ENCODE measurements around the gene EXOSC10. TPM values are rescaled to one million over a fixed set of nuclear protein-coding genes. Genes with fewer than 3 reads are reported as not detected.
"Not testable (repeated sequence)": the region's sequence is repeated elsewhere in the genome, so short reads cannot be mapped to it uniquely, and the experiment has no call there.

Gene EXOSC10
- total RNA-seq, 1 donor from 2014 or later: 81.8 TPM

GRCh38 chr1:11044849-11045427 is 54.7 kb downstream of the EXOSC10 start:
- Mint-ChIP-seq H3K27ac (no peak overlapping the region), H3K36me3 (no peaks in the 10 kb centered on the region), H3K4me1 (ENCODE audit: unreplicated experiment) (peaks cover 3% of the 10 kb centered on the region), H3K9me3 (no peaks in the 10 kb centered on the region), H3K4me3 (no peak overlapping the region), H3K27me3 (no peaks in the 10 kb centered on the region)
- no peak for TF ChIP-seq CTCF (conservative IDR thresholded peaks at IDR 0.05)
- no peak for DNase-seq (ENCODE audit: extremely low spot score, unreplicated experiment)

DNA sequence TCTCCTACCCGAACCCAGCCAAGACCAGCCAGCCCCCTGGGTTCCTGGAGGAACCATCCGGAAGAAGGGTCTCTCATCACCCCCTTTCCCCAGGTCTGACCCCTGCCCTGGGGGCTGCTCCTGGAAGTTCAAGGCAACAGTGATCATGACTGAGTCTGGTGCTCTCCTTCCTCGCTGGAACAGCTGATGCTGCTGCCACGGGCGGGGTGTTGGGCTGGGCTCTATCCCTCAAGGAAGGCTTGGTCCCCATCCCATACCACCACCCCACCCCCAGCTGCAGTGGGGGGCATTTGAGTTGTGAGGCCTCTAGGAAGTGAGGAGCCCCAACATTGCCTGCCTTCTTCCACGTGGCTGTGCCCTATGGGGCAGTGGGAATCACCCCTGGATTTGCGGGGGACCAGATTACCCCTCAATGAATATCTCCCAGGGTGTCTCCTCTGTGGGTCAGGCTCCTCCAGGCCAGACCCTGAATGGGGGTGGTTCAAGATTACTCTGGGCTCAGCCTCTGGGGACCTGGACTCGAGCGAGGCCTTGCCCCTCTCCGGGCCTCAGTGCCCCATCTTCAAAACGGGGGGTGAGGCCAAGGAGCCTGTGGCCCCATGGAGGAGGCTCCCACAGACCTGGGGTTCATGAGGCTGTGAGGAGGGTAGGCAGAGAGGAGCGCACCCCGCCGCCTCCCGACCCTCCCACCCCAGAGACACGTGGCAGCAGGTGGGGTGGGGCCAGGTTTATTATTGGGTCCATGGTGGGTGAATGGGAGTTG is 55.4 kb downstream of the EXOSC10 start:
- Mint-ChIP-seq H3K27ac (no peak overlapping the region), H3K4me3 (no peak overlapping the region), H3K36me3 (no peaks in the 10 kb centered on the region), H3K4me1 (ENCODE audit: unreplicated experiment) (peaks cover 3% of the 10 kb centered on the region), H3K9me3 (no peaks in the 10 kb centered on the region), H3K27me3 (no peaks in the 10 kb centered on the region)
- TF ChIP-seq CTCF (conservative IDR thresholded peaks at IDR 0.05): no peak
- DNase-seq (ENCODE audit: extremely low spot score, unreplicated experiment): no peak

- DNase-seq (ENCODE audit: extremely low spot score, unreplicated experiment): no peak
- no peaks in the 10 kb centered on the region for H3K27me3 Mint-ChIP-seq
- H3K27ac Mint-ChIP-seq: no peak overlapping the region
- H3K4me3 Mint-ChIP-seq: no peak overlapping the region
- H3K36me3 Mint-ChIP-seq: no peaks in the 10 kb centered on the region
- TF ChIP-seq CTCF (conservative IDR thresholded peaks at IDR 0.05): no peak
- H3K9me3 Mint-ChIP-seq: no peaks in the 10 kb centered on the region
- peaks cover 3% of the 10 kb centered on the region for H3K4me1 Mint-ChIP-seq (ENCODE audit: unreplicated experiment)
Measured at GRCh38 chr1:11042995-11043874, 56.4 kb downstream of the EXOSC10 start.

DNA sequence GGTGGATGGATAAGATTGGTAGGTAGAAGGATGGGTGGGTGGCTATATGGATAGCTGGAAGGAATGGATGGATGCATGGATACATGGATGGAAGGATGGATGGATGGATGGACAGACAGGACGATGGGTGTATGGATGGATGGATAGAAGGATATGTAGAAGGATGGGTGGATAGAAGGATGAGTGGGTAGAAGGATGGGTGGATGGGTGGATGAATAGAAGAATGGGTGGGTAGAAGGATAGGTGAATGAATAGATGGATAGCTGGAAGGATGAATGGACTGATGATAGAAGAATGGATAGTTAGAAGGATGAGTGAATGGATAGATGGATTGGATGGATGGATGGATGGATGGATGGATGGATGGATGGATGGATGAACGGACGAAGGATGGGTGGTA is 57.6 kb downstream of the EXOSC10 start:
- no peak overlapping the region for H3K27ac Mint-ChIP-seq
- no peak for DNase-seq (ENCODE audit: extremely low spot score, unreplicated experiment)
- no peak overlapping the region for H3K4me3 Mint-ChIP-seq
- no peak for TF ChIP-seq CTCF (conservative IDR thresholded peaks at IDR 0.05)
- no peaks in the 10 kb centered on the region for H3K9me3 Mint-ChIP-seq
- H3K4me1 Mint-ChIP-seq (ENCODE audit: unreplicated experiment): peaks cover 9% of the 10 kb centered on the region
- peaks cover 7% of the 10 kb centered on the region for H3K27me3 Mint-ChIP-seq
- no peaks in the 10 kb centered on the region for H3K36me3 Mint-ChIP-seq

DNA sequence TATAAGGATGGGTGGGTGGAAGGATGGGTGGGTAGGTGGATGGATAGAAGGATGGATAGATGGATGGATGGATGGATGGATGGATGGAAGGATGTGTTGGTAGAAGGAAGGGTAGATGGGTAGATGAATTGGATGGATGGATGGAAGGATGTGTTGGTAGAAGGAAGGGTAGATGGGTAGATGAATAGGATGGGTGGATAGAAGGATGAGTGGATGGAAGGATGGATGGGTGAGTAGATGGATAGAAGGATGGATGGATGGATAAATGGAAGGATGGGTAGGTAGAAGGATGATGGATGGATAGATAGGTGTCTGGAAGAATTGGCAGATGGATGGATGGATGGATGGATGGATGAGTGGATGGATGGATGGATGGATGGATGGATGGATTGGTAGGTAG is 58.6 kb downstream of the EXOSC10 start:
- Mint-ChIP-seq H3K36me3 (no peaks in the 10 kb centered on the region), H3K27ac (no peak overlapping the region)

GRCh38 chr1:11040105-11040429 is 59.6 kb downstream of the EXOSC10 start:
- not testable (repeated sequence) for H3K4me3 Mint-ChIP-seq; H3K4me1 Mint-ChIP-seq (ENCODE audit: unreplicated experiment); H3K27ac Mint-ChIP-seq; H3K27me3 Mint-ChIP-seq; H3K36me3 Mint-ChIP-seq; DNase-seq (ENCODE audit: extremely low spot score, unreplicated experiment); H3K9me3 Mint-ChIP-seq

More for the DNA sequence above, 58.6 kb downstream of the EXOSC10 start:
- peaks cover 7% of the 10 kb centered on the region for H3K27me3 Mint-ChIP-seq
- no peaks in the 10 kb centered on the region for H3K9me3 Mint-ChIP-seq
- TF ChIP-seq CTCF (conservative IDR thresholded peaks at IDR 0.05): no peak
- no peak for DNase-seq (ENCODE audit: extremely low spot score, unreplicated experiment)
- no peak overlapping the region for H3K4me3 Mint-ChIP-seq
- peaks cover 9% of the 10 kb centered on the region for H3K4me1 Mint-ChIP-seq (ENCODE audit: unreplicated experiment)

Measured in type B pancreatic cell (in vitro differentiated cells).